Activated naive CD8-positive, alpha-beta T cell treated with anti-CD3 and anti-CD28 coated beads for 36 hours (primary cell): ENCODE measurements around the gene RASL12. TPM values are rescaled to one million over a fixed set of nuclear protein-coding genes. Genes with fewer than 3 reads are reported as not detected.
"Not testable (repeated sequence)": the region's sequence is repeated elsewhere in the genome, so short reads cannot be mapped to it uniquely, and the experiment has no call there.

Source experiments
- DNase-seq: peaks from one replicate; pipeline ENCODE4 v3.0.0; 2021
- H3K27ac Mint-ChIP-seq: one replicate; pipeline ENCODE4 v1.8.0; 2022; ENCODE audit warnings: mild to moderate bottlenecking, moderate library complexity, mixed read lengths
- H3K27me3 Mint-ChIP-seq: one replicate; pipeline ENCODE4 v1.8.0; 2022; ENCODE audit warnings: mild to moderate bottlenecking, mixed read lengths
- H3K36me3 Mint-ChIP-seq: one replicate; pipeline ENCODE4 v1.8.0; 2021; ENCODE audit warnings: mild to moderate bottlenecking, mixed read lengths
- H3K4me1 Mint-ChIP-seq: one replicate; pipeline ENCODE4 v1.8.0; 2021; ENCODE audit warnings: mixed read lengths
- H3K4me3 Mint-ChIP-seq: one replicate; pipeline ENCODE4 v1.8.0; 2022; ENCODE audit warnings: mild to moderate bottlenecking, moderate library complexity, mixed read lengths
- H3K9me3 Mint-ChIP-seq: one replicate; pipeline ENCODE4 v1.8.0; 2022; ENCODE audit warnings: mixed read lengths
- total RNA-seq, 2 experiments: library from RNA; stranded (reverse); gene quantifications; one replicate each; pipeline ENCODE4 v1.2.3, GENCODE V29; 2021

RASL12 gene
- total RNA-seq, 2 experiments from 2014 or later: not detected

DNA sequence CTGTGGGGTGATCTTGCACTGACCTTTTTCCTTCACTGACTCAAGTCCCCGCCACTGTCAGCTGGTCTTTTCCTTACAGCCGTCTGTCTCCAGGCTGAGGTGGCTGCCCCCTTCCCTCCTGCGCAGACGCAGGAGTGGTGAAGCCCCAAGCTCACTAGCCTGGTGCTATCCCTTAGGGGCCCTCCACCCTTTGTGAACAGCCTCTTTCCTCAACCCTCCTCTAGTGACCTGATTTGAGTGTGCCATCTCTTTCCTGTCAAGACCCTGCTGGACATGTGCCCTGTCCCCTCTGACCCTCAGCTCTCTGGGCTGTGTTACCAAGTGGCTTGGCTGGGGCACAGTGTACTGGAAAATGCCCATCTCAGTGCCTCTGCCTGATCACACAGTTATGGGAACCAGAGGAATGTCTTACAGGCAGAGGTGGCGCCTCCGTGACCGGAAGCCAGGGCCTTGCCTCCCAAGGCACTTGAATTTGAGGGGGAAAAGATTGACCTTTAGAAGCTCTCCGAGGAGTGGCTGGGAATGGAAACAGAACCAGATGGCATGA is 17.5 kb upstream of the RASL12 start:
- H3K4me1 Mint-ChIP-seq: peaks cover 14% of the 10 kb centered on the region
- no peak overlapping the region for H3K4me3 Mint-ChIP-seq
- H3K36me3 Mint-ChIP-seq: no peaks in the 10 kb centered on the region
- H3K27ac Mint-ChIP-seq: no peak overlapping the region
- DNase-seq: no peak
- peaks cover 21% of the 10 kb centered on the region for H3K27me3 Mint-ChIP-seq
- no peaks in the 10 kb centered on the region for H3K9me3 Mint-ChIP-seq

DNA sequence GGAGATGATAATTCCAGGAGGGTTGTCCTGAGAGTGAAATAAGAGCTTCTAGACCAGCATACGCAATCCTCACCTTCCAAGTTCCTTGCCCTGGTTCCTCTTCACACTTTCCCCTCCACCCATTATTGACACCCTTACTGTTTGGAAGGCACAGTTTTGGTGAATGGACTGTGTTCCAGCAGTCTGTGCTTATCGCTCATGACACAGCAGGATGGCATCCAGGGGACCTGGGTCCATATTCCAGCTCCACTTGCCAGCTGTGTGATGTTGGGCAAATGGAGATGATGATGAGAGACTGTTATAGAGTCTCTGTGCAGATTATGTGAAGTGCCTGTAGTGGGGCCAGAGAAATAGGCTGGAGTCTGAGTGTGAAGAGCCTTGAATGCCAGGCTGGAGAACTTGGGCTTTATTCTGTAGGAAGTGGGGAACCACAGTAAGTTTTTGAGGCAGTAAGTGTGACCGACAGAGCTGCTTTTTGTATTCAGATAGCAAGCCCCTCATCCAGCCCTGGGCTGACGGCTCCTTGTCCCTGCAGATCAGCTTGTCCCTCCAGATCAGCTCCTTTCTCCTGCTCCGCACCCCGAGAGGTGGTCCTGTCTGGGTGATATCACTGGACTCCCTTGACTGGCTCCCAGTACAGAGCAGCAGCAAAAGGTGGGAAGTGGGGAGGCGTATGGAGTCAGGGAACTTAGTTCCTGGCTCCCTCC is 16.9 kb upstream of the RASL12 start:
- no peaks in the 10 kb centered on the region for H3K36me3 Mint-ChIP-seq
- peaks cover 14% of the 10 kb centered on the region for H3K4me1 Mint-ChIP-seq
- H3K27me3 Mint-ChIP-seq: peaks cover 21% of the 10 kb centered on the region
- no peak for DNase-seq
- H3K9me3 Mint-ChIP-seq: no peaks in the 10 kb centered on the region
- H3K4me3 Mint-ChIP-seq: no peak overlapping the region
- H3K27ac Mint-ChIP-seq: no peak overlapping the region

DNA sequence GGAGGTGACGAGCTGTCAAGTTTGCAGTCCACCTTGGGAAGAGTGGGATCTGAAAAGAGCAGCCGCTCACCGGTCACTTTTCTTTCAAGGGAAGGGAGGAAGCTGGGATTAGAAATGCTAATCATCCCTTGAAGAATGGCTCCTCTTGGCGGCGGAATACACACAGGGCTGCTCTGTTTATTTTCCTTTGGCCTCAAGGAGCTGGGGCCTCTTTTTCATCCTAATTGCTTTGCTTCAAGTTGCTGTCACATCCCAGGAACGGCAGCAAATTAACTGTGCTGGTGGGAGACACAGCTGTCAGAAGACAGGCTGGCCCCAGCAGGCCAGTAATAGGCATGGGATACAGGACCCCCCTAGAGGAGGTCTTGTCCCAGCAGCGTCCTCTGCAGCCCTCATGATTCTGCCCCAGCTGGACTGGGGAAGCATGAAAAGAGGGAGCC is 15.5 kb upstream of the RASL12 start:
- no peaks in the 10 kb centered on the region for H3K36me3 Mint-ChIP-seq
- no peak for DNase-seq

GRCh38 chr15:65082303-65082953 is 14.6 kb upstream of the RASL12 start:
- peaks cover 19% of the 10 kb centered on the region for H3K4me1 Mint-ChIP-seq
- H3K9me3 Mint-ChIP-seq: no peaks in the 10 kb centered on the region
- peaks cover 40% of the 10 kb centered on the region for H3K27me3 Mint-ChIP-seq
- peak; percentile 32 for DNase-seq
- H3K4me3 Mint-ChIP-seq: no peak overlapping the region
- no peaks in the 10 kb centered on the region for H3K36me3 Mint-ChIP-seq
- no peak overlapping the region for H3K27ac Mint-ChIP-seq

More for the DNA sequence above, 15.5 kb upstream of the RASL12 start:
- Mint-ChIP-seq H3K4me1 (peaks cover 14% of the 10 kb centered on the region), H3K27ac (no peak overlapping the region), H3K27me3 (peaks cover 32% of the 10 kb centered on the region), H3K9me3 (no peaks in the 10 kb centered on the region), H3K4me3 (no peak overlapping the region)

DNA sequence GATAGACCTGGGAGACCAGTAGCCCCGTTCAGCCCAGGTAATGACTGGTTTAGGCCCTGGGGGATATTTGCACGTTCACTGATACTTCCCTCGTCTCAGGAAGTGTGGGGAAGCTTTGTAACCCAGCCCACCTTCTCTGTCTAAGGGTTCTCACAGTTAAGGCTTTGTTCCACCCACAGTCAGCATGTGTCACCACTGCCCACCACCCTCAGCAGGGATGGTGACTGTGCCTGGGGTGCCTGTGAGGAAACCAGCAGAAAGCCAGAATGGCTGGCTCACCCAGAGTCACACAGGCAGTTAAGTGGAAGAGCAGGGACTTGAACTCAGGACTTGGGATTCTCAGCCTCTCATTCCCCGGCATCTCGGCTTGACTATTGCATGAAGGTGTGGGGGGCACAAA is 14.0 kb upstream of the RASL12 start:
- DNase-seq: peak; percentile 37
- Mint-ChIP-seq H3K27me3 (peaks cover 40% of the 10 kb centered on the region), H3K9me3 (no peaks in the 10 kb centered on the region), H3K27ac (no peak overlapping the region), H3K36me3 (no peaks in the 10 kb centered on the region), H3K4me3 (no peak overlapping the region), H3K4me1 (peaks cover 19% of the 10 kb centered on the region)

GRCh38 chr15:65081270-65081669 is 13.5 kb upstream of the RASL12 start:
- H3K4me3 Mint-ChIP-seq: no peak overlapping the region
- H3K27me3 Mint-ChIP-seq: peaks cover 44% of the 10 kb centered on the region
- H3K4me1 Mint-ChIP-seq: peaks cover 19% of the 10 kb centered on the region
- DNase-seq: no peak
- no peak overlapping the region for H3K27ac Mint-ChIP-seq
- H3K9me3 Mint-ChIP-seq: no peaks in the 10 kb centered on the region
- H3K36me3 Mint-ChIP-seq: no peaks in the 10 kb centered on the region

GRCh38 chr15:65079580-65079979 is 11.8 kb upstream of the RASL12 start:
- peaks cover 48% of the 10 kb centered on the region for H3K27me3 Mint-ChIP-seq

DNA sequence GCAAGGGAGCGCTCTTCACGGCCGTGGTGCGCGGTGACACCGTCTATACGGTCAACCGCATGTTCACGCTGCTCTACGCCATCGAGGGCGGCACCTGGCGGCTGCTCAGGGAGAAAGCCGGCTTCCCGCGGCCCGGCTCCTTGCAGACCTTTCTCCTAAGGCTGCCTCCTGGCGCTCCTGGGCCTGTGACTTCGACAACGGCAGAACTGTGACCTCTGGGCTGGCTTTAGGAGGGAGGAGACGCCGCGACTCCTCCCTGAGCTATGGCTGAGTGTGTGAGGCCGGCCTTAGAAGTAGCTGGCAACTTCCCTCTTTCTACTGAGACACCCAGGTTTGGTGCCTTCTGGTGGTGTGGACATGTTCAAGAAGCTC is 10.2 kb upstream of the RASL12 start:
- H3K27ac Mint-ChIP-seq: no peak overlapping the region
- H3K4me3 Mint-ChIP-seq: no peak overlapping the region
- peaks cover 19% of the 10 kb centered on the region for H3K4me1 Mint-ChIP-seq

More at GRCh38 chr15:65079580-65079979, 11.8 kb upstream of the RASL12 start:
- Mint-ChIP-seq H3K36me3 (no peaks in the 10 kb centered on the region), H3K4me1 (peaks cover 19% of the 10 kb centered on the region), H3K4me3 (no peak overlapping the region), H3K9me3 (no peaks in the 10 kb centered on the region), H3K27ac (no peak overlapping the region)
- no peak for DNase-seq

GRCh38 chr15:65077291-65077980 is 9.6 kb upstream of the RASL12 start:
- H3K27ac Mint-ChIP-seq: no peak overlapping the region
- H3K4me1 Mint-ChIP-seq: peaks cover 13% of the 10 kb centered on the region
- no peak overlapping the region for H3K4me3 Mint-ChIP-seq
- H3K27me3 Mint-ChIP-seq: peaks cover 37% of the 10 kb centered on the region
- no peaks in the 10 kb centered on the region for H3K9me3 Mint-ChIP-seq
- no peaks in the 10 kb centered on the region for H3K36me3 Mint-ChIP-seq
- DNase-seq: no peak

More for the DNA sequence above, 10.2 kb upstream of the RASL12 start:
- H3K9me3 Mint-ChIP-seq: no peaks in the 10 kb centered on the region
- H3K36me3 Mint-ChIP-seq: no peaks in the 10 kb centered on the region
- peak; percentile 60 for DNase-seq
- peaks cover 42% of the 10 kb centered on the region for H3K27me3 Mint-ChIP-seq

- Mint-ChIP-seq H3K9me3 (no peaks in the 10 kb centered on the region), H3K4me3 (no peak within 1 kb of the TSS)
These were observed 8.9 kb upstream of the RASL12 start, which contains the start of gene KBTBD13 for GRCh38 chr15:65076486-65077290. Gene KBTBD13, plus strand, starts transcription at chr15:65076746. Its CDS starts 70 bp downstream, at chr15:65076816.

GRCh38 chr15:65075607-65076395 is 8.0 kb upstream of the RASL12 start:
- not testable (repeated sequence) for H3K36me3 Mint-ChIP-seq, DNase-seq, H3K4me1 Mint-ChIP-seq, H3K9me3 Mint-ChIP-seq, H3K27ac Mint-ChIP-seq, H3K4me3 Mint-ChIP-seq
- peaks cover 31% of the 10 kb centered on the region for H3K27me3 Mint-ChIP-seq

More at GRCh38 chr15:65076486-65077290, 8.9 kb upstream of the RASL12 start, which contains the start of gene KBTBD13:
- DNase-seq: no peak
- peaks cover 8% of the 10 kb centered on the region for H3K4me1 Mint-ChIP-seq
- peaks cover 34% of the 10 kb centered on the region for H3K27me3 Mint-ChIP-seq
- H3K27ac Mint-ChIP-seq: peak within 1 kb of the TSS; percentile 26
- no peaks in the 10 kb centered on the region for H3K36me3 Mint-ChIP-seq

GRCh38 chr15:65074946-65075345 is 7.2 kb upstream of the RASL12 start:
- H3K9me3 Mint-ChIP-seq, H3K4me3 Mint-ChIP-seq, H3K36me3 Mint-ChIP-seq: not testable (repeated sequence)

GRCh38 chr15:65072617-65073016 is 4.8 kb upstream of the RASL12 start:
- Mint-ChIP-seq H3K4me1 (peaks cover 3% of the 10 kb centered on the region), H3K27ac (no peak overlapping the region), H3K9me3 (no peaks in the 10 kb centered on the region), H3K27me3 (peaks cover 16% of the 10 kb centered on the region), H3K4me3 (no peak overlapping the region), H3K36me3 (no peaks in the 10 kb centered on the region)
- no peak for DNase-seq

More at GRCh38 chr15:65074946-65075345, 7.2 kb upstream of the RASL12 start:
- not testable (repeated sequence) for H3K4me1 Mint-ChIP-seq, H3K27ac Mint-ChIP-seq, DNase-seq
- peaks cover 27% of the 10 kb centered on the region for H3K27me3 Mint-ChIP-seq

GRCh38 chr15:65072027-65072426 is 4.2 kb upstream of the RASL12 start:
- DNase-seq: no peak
- no peaks in the 10 kb centered on the region for H3K9me3 Mint-ChIP-seq
- H3K27ac Mint-ChIP-seq: no peak overlapping the region
- H3K4me3 Mint-ChIP-seq: no peak overlapping the region
- H3K4me1 Mint-ChIP-seq: peaks cover 6% of the 10 kb centered on the region
- no peaks in the 10 kb centered on the region for H3K36me3 Mint-ChIP-seq
- peaks cover 20% of the 10 kb centered on the region for H3K27me3 Mint-ChIP-seq
